GM19397 (cell line): ENCODE data around the gene ZNF423.

Experiments used
- ATAC-seq: cut with Tn5 transposase; IDR thresholded peaks from one replicate; pipeline ENCODE4 v1.9.1; 2021; ENCODE audit warnings: mild to moderate bottlenecking, moderate library complexity; ENCODE audit not compliant: unreplicated experiment

Gene ZNF423

GRCh38 chr16:49788986-49789385, 66.9 kb downstream of the ZNF423 start:
- no peak for ATAC-seq

- ATAC-seq = no peak
These were observed 67.3 kb downstream of the ZNF423 start for GRCh38 chr16:49788572-49788971.

- ATAC-seq = no peak
These were observed 68.9 kb downstream of the ZNF423 start for GRCh38 chr16:49786926-49787557.

GRCh38 chr16:49785970-49786369, 69.9 kb downstream of the ZNF423 start:
- no peak for ATAC-seq

- no peak for ATAC-seq
These were observed 73.5 kb downstream of the ZNF423 start for GRCh38 chr16:49782405-49782804.

- ATAC-seq = no peak
These were observed 74.5 kb downstream of the ZNF423 start for GRCh38 chr16:49781401-49781800.

- ATAC-seq = no peak
These were observed 75.5 kb downstream of the ZNF423 start for GRCh38 chr16:49780433-49780832.

- no peak for ATAC-seq
These were observed 75.9 kb downstream of the ZNF423 start for GRCh38 chr16:49779979-49780378.

GRCh38 chr16:49778202-49778930, 77.5 kb downstream of the ZNF423 start:
- ATAC-seq = no peak

- ATAC-seq = no peak
These were observed 79.2 kb downstream of the ZNF423 start for GRCh38 chr16:49776734-49777133.

- ATAC-seq = no peak
These were observed 79.8 kb downstream of the ZNF423 start for GRCh38 chr16:49776085-49776595.

- ATAC-seq = no peak
These were observed 80.3 kb downstream of the ZNF423 start for GRCh38 chr16:49775581-49775980.

GRCh38 chr16:49775018-49775417, 80.9 kb downstream of the ZNF423 start:
- ATAC-seq = no peak

- ATAC-seq = no peak
These were observed 82.1 kb downstream of the ZNF423 start for GRCh38 chr16:49773534-49774475.

GRCh38 chr16:49767998-49768397, 87.9 kb downstream of the ZNF423 start:
- no peak for ATAC-seq

- no peak for ATAC-seq
These were observed 88.5 kb downstream of the ZNF423 start for GRCh38 chr16:49767414-49767813.

GRCh38 chr16:49766225-49766624, 89.7 kb downstream of the ZNF423 start:
- ATAC-seq = no peak

- no peak for ATAC-seq
These were observed 92.1 kb downstream of the ZNF423 start for GRCh38 chr16:49763826-49764225.

- no peak for ATAC-seq
These were observed 95.1 kb downstream of the ZNF423 start for GRCh38 chr16:49760815-49761214.

- no peak for ATAC-seq
These were observed 98.3 kb downstream of the ZNF423 start for GRCh38 chr16:49757559-49758069.
